DND-41 (cell line): ENCODE data around the gene PNMT.

Experiments
- EZH2 ChIP-seq: IDR thresholded peaks from 3 replicates; pipeline ENCODE4 v1.6.1; 2012; ENCODE audit warnings: borderline replicate concordance, low read depth, mild to moderate bottlenecking, moderate library complexity, low read length, inconsistent platforms; ENCODE audit not compliant: severe bottlenecking
- TF ChIP-seq, protein P1 (sequence below): IDR thresholded peaks from 2 replicates; pipeline ENCODE4 v1.5.1; 2012; ENCODE audit warnings: borderline replicate concordance, low read length, moderate library complexity, mild to moderate bottlenecking; ENCODE audit not compliant: poor library complexity, severe bottlenecking; ENCODE audit errors: extremely low read depth

DNA sequence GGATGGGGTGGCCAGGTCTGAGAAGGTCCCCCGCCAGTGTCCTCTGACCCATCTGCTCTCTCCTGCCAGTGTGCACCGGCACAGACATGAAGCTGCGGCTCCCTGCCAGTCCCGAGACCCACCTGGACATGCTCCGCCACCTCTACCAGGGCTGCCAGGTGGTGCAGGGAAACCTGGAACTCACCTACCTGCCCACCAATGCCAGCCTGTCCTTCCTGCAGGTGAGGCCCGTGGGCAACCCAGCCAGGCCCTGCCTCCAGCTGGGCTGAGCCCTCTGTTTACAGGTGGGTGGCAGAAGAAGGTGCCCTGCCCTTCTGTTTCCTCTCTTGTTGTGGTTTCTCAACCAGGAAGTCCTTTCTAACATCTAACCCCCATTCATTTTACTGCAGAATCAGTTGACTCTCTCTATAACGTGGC is 38.7 kb downstream of the PNMT start:
- TF ChIP-seq, protein P1, sequence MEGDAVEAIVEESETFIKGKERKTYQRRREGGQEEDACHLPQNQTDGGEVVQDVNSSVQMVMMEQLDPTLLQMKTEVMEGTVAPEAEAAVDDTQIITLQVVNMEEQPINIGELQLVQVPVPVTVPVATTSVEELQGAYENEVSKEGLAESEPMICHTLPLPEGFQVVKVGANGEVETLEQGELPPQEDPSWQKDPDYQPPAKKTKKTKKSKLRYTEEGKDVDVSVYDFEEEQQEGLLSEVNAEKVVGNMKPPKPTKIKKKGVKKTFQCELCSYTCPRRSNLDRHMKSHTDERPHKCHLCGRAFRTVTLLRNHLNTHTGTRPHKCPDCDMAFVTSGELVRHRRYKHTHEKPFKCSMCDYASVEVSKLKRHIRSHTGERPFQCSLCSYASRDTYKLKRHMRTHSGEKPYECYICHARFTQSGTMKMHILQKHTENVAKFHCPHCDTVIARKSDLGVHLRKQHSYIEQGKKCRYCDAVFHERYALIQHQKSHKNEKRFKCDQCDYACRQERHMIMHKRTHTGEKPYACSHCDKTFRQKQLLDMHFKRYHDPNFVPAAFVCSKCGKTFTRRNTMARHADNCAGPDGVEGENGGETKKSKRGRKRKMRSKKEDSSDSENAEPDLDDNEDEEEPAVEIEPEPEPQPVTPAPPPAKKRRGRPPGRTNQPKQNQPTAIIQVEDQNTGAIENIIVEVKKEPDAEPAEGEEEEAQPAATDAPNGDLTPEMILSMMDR = no peak
- no peak for TF ChIP-seq EZH2
